HFF-Myc (cell line): ENCODE data around the gene PRKCE.
"Not testable (repeated sequence)": the region's sequence is repeated elsewhere in the genome, so short reads cannot be mapped to it uniquely, and the experiment has no call there.

ENCODE experiments used
- DNase-seq: peaks from one replicate; pipeline ENCODE4 v3.0.0-alpha.2; 2011; ENCODE audit warnings: low read depth; ENCODE audit errors: extremely low read depth
- H3K4me3 ChIP-seq: replicated peaks from 2 replicates; pipeline ENCODE4 v1.5.1; 2011; ENCODE audit warnings: low read depth, mild to moderate bottlenecking, control low read depth, low read length
- TF ChIP-seq, protein P1 (sequence below): IDR thresholded peaks from 2 replicates; pipeline ENCODE4 v1.5.1; 2012; ENCODE audit warnings: mild to moderate bottlenecking, low read depth, low read length, control low read depth; ENCODE audit errors: missing control alignments

PRKCE gene

DNA sequence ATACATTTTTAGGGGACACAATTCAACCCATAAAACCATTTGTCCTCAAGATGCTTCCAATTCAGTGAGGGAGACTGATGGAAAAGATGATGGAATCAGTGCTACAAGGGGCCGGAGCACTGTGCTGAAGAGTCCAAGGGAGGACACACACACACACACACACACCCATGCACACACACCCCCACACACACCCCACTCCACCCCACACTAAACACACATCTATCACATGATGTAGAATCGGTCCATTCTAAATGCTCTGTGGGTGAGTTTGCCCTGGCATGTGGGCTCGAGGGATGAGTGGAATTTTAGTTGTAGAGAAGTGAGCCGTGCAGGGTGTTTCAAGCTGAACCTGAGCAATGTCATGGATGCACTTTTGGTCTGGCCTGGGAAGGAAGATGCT is 41.1 kb downstream of the PRKCE start:
- TF ChIP-seq, protein P1, sequence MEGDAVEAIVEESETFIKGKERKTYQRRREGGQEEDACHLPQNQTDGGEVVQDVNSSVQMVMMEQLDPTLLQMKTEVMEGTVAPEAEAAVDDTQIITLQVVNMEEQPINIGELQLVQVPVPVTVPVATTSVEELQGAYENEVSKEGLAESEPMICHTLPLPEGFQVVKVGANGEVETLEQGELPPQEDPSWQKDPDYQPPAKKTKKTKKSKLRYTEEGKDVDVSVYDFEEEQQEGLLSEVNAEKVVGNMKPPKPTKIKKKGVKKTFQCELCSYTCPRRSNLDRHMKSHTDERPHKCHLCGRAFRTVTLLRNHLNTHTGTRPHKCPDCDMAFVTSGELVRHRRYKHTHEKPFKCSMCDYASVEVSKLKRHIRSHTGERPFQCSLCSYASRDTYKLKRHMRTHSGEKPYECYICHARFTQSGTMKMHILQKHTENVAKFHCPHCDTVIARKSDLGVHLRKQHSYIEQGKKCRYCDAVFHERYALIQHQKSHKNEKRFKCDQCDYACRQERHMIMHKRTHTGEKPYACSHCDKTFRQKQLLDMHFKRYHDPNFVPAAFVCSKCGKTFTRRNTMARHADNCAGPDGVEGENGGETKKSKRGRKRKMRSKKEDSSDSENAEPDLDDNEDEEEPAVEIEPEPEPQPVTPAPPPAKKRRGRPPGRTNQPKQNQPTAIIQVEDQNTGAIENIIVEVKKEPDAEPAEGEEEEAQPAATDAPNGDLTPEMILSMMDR: no peak
- DNase-seq: no peak
- H3K4me3 ChIP-seq: no peak overlapping the region

GRCh38 chr2:45695480-45696007 is 44.1 kb downstream of the PRKCE start:
- not testable (repeated sequence) for DNase-seq, H3K4me3 ChIP-seq

GRCh38 chr2:45696708-45697107 is 45.2 kb downstream of the PRKCE start:
- TF ChIP-seq, protein P1: no peak
- DNase-seq: no peak
- no peak overlapping the region for H3K4me3 ChIP-seq

DNA sequence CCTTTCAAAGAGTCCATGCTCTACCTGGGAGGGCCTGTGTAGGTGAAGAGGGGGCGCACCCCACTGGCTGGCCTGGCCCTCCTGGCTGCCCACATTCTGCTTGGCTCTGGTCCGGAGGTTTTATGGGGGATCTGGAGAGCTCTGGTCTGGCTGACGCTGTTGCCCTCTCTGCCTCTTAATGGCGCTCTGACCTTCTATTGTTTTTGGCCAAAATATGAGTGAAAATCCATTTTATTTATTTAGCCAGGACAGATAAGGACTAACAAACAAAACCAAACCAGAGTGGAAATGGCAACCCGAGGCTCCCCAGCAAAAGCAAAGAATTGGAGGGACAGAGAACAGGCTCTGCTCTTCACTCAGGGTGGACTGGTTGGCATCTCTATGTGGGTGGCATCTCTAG is 45.7 kb downstream of the PRKCE start:
- H3K4me3 ChIP-seq: no peak overlapping the region
- DNase-seq: no peak

GRCh38 chr2:45698554-45698953 is 47.1 kb downstream of the PRKCE start:
- no peak for DNase-seq
- TF ChIP-seq, protein P1: no peak

More for the DNA sequence above, 45.7 kb downstream of the PRKCE start:
- TF ChIP-seq, protein P1: no peak

GRCh38 chr2:45699032-45699658 is 47.7 kb downstream of the PRKCE start:
- no peak overlapping the region for H3K4me3 ChIP-seq
- DNase-seq: peak; percentile 21
- TF ChIP-seq, protein P1: no peak

More at GRCh38 chr2:45698554-45698953, 47.1 kb downstream of the PRKCE start:
- no peak overlapping the region for H3K4me3 ChIP-seq

DNA sequence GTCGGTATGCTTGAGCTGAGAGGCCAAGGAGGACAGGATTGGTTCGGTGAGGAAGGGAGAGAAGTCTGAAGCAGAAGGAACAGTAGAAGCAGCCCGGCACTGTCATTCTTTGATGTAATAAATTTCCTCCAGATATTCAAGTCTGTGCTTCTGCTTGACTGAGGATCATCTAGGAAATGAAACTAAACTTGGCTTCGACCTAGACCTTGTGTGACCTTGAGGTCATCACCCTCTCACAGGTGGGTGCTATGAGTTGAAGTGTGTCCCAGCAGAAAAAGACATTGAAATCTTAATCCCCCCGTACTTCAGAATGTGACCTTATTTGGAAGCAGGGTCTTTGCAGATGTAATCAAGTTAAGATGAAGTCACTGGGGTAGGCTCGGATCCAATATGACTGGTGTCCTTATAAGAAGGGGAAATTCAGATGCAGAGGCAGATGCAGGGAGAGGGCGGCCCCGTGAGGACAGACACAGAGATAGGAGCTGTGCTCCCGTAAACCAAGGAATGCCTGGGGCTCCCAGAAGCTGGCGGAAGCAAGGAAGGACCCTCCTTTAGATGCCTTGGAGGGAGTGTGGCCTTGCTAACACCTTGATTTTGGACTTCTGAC is 49.0 kb downstream of the PRKCE start:
- no peak for DNase-seq
- TF ChIP-seq, protein P1: no peak
- no peak overlapping the region for H3K4me3 ChIP-seq
